ENCODE measurements around the gene GPR78.

GRCh38 chr4:8615366-8615765, 35.2 kb downstream of the GPR78 start:
- no peak for TF ChIP-seq POLR2A (IDR thresholded peaks at IDR 0.05; ENCODE audit: low read length)
- TF ChIP-seq GATA1 (IDR thresholded peaks at IDR 0.05; ENCODE audit: low read depth, low read length): no peak
